ENCODE measurements around the gene RGS16. TPM values are rescaled to one million over a fixed set of nuclear protein-coding genes. Genes with fewer than 3 reads are reported as not detected.

Gene RGS16
- total RNA-seq, 1 donor from 2014 or later: 2.3 TPM

- no peaks in the 10 kb centered on the region for H3K36me3 ChIP-seq (ENCODE audit: control insufficient read depth, insufficient read depth, low read length)
- no peak overlapping the region for H3K4me3 ChIP-seq (ENCODE audit: low read depth, low read length)
- H3K27me3 ChIP-seq (ENCODE audit: control insufficient read depth, insufficient read depth, low read length): no peaks in the 10 kb centered on the region
- TF ChIP-seq CTCF (IDR thresholded peaks at IDR 0.05; ENCODE audit: insufficient read depth, low read length, poor library complexity, severe bottlenecking): no peak
- no peak for DNase-seq (ENCODE audit: low read depth)
Observed at GRCh38 chr1:182560392-182560984, 43.7 kb downstream of the RGS16 start.

GRCh38 chr1:182556279-182556678 lies 47.9 kb downstream of the RGS16 start:
- peak; percentile 10 for DNase-seq (ENCODE audit: low read depth)
- Histone ChIP-seq H3K36me3 (ENCODE audit: control insufficient read depth, insufficient read depth, low read length) (no peaks in the 10 kb centered on the region), H3K4me3 (ENCODE audit: low read depth, low read length) (no peak overlapping the region)

GRCh38 chr1:182555493-182555892 lies 48.7 kb downstream of the RGS16 start:
- Histone ChIP-seq H3K36me3 (ENCODE audit: control insufficient read depth, insufficient read depth, low read length) (no peaks in the 10 kb centered on the region), H3K4me3 (ENCODE audit: low read depth, low read length) (no peak overlapping the region), H3K27me3 (ENCODE audit: control insufficient read depth, insufficient read depth, low read length) (no peaks in the 10 kb centered on the region)
- no peak for DNase-seq (ENCODE audit: low read depth)
- no peak for TF ChIP-seq CTCF (IDR thresholded peaks at IDR 0.05; ENCODE audit: insufficient read depth, low read length, poor library complexity, severe bottlenecking)

More at GRCh38 chr1:182556279-182556678, 47.9 kb downstream of the RGS16 start:
- no peak for TF ChIP-seq CTCF (IDR thresholded peaks at IDR 0.05; ENCODE audit: insufficient read depth, low read length, poor library complexity, severe bottlenecking)
- H3K27me3 ChIP-seq (ENCODE audit: control insufficient read depth, insufficient read depth, low read length): no peaks in the 10 kb centered on the region

GRCh38 chr1:182552527-182552926 lies 51.7 kb downstream of the RGS16 start:
- Histone ChIP-seq H3K36me3 (ENCODE audit: control insufficient read depth, insufficient read depth, low read length) (no peaks in the 10 kb centered on the region), H3K27me3 (ENCODE audit: control insufficient read depth, insufficient read depth, low read length) (no peaks in the 10 kb centered on the region), H3K4me3 (ENCODE audit: low read depth, low read length) (no peak overlapping the region)
- DNase-seq (ENCODE audit: low read depth): no peak
- no peak for TF ChIP-seq CTCF (IDR thresholded peaks at IDR 0.05; ENCODE audit: insufficient read depth, low read length, poor library complexity, severe bottlenecking)

GRCh38 chr1:182549811-182550210 lies 54.4 kb downstream of the RGS16 start:
- Histone ChIP-seq H3K36me3 (ENCODE audit: control insufficient read depth, insufficient read depth, low read length) (no peaks in the 10 kb centered on the region), H3K4me3 (ENCODE audit: low read depth, low read length) (no peak overlapping the region), H3K27me3 (ENCODE audit: control insufficient read depth, insufficient read depth, low read length) (no peaks in the 10 kb centered on the region)
- no peak for DNase-seq (ENCODE audit: low read depth)
- no peak for TF ChIP-seq CTCF (IDR thresholded peaks at IDR 0.05; ENCODE audit: insufficient read depth, low read length, poor library complexity, severe bottlenecking)

GRCh38 chr1:182549346-182549745 lies 54.8 kb downstream of the RGS16 start:
- TF ChIP-seq CTCF (IDR thresholded peaks at IDR 0.05; ENCODE audit: insufficient read depth, low read length, poor library complexity, severe bottlenecking): no peak
- Histone ChIP-seq H3K36me3 (ENCODE audit: control insufficient read depth, insufficient read depth, low read length) (no peaks in the 10 kb centered on the region), H3K4me3 (ENCODE audit: low read depth, low read length) (no peak overlapping the region), H3K27me3 (ENCODE audit: control insufficient read depth, insufficient read depth, low read length) (no peaks in the 10 kb centered on the region)
- no peak for DNase-seq (ENCODE audit: low read depth)
